ENCODE data around the gene TAS2R40.
"Not testable (repeated sequence)": the region's sequence is repeated elsewhere in the genome, so short reads cannot be mapped to it uniquely, and the experiment has no call there.

The TAS2R40 gene

DNA sequence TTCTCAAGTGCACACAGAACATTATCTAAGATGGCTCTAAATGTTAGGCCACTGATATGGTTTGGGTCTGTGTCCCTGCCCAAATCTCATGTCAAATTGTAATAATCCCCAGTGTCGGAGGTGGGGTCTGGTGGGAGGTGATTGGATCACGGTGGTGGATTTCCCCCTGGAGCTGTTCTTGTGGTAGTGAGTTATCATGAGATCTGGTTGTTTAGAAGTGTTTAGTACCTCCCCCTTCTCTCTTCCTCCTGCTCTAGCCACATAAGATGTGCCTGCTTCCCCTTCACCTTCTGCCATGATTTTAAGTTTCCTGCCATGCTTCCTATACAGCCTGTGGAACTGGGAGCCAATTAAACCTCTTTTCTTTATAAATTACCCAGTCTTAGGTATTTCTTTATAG is 30.2 kb downstream of the TAS2R40 start:
- no peak for DNase-seq (ENCODE audit: low spot score)

DNA sequence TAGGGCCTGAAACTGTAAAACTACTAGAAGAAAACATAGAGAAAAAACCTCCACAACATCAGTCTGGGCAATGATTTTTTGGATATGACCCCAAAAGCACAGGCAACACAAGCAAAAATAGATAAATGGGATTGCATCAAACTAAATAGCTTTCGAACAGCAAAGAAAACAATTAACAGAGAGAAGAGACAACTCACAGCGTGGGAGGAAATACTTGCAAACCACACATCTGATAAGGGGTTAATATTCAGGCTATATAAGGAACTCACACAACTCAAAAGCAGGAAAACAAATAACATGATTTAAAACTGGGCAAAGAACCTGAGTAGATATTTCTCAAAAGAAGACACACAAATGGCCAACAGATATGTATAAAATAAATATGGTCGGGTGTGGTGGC is 33.7 kb downstream of the TAS2R40 start:
- no peak for DNase-seq (ENCODE audit: low spot score)

DNA sequence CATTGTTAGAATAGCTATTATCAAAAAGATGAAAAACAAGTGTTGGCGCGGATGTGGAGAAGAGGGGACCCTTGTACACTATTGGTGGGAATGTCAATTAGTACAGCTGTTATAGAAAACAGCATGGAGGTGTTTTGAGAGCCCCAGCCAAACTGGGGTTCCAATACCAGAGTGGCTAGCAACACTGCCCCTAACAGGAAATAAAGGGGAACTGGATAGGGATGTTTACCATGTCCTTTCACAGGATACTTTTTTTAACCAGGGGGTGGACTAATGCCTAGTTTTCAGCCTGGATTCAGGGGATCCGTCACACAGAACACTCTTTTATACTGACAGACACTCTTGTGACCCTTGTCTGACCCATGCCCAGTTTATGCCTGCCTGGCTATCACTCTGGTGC is 34.5 kb downstream of the TAS2R40 start:
- no peak for DNase-seq (ENCODE audit: low spot score)

DNA sequence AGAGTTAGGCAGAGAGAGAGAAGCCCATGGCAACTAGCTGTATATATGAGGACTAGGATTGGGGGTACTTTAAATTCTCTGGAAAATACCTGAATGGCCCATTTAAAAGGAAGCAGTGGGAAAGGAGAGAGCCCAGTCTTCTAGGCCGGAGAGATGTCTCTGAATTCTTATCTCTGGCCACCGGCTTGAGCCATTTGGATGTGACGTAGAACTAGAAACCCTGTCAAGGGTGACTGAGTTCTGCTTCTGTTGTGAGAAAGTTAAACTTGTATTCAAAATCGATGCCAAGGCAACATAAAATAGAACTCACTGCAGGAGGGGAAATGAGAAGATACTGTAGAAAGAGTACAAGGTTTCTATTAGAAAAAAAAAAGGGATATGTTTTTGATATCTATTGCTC is 35.1 kb downstream of the TAS2R40 start:
- no peak for DNase-seq (ENCODE audit: low spot score)

DNA sequence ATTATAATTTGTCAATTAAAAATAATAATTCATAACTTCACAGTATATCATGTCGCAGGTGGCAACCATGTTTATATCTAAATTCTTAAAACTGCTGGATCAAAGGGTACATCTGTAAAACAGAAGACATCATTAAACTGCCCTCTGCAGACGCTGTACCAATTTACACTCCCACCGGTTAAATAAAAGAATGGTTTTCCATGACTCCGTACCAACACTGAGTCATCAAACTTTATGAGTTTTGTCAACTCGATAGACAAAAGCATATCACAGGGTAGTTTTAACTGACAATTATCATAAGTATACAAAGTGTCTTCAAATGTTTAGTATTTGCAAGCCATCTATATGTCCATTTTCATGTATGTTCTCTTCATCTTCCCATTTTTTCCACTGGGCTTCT is 35.7 kb downstream of the TAS2R40 start:
- no peak for DNase-seq (ENCODE audit: low spot score)

DNA sequence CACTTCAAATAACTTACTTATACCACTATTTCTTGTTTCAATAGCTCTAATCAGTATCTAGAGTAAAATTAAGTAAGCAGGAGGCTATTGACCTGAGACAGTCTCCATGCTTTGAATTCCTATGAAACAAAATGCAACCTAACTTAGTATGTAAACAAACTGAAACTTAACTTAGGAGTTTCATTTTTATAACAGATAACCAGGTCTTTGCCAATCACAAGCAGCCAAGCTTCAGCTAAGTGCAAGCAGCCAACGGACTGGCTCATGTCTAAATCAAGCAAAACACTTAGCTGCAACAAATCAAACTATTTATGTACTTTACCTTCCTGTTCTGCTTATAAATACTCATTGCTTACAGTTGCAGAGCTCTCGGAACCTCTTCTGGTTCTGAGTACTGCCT is 37.0 kb downstream of the TAS2R40 start:
- no peak for DNase-seq (ENCODE audit: low spot score)

DNA sequence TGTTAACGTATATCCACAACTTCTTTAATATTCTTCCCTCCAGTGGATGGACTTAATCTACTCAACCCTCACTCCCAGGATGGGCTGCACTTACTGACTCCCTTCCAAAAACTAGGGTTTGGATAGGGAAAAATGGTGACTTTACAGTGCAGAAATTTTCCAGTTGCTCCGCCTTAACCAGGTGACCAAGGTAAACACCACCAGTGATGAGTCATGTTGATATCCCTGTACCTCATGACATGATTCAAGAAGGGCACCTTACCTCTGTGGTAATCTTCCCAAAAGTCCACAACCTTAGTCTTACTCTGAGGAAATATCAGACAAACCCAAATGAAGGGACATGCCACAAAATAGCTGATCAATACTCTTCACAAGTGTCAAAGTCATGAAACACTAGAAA is 37.9 kb downstream of the TAS2R40 start:
- no peak for DNase-seq (ENCODE audit: low spot score)

DNA sequence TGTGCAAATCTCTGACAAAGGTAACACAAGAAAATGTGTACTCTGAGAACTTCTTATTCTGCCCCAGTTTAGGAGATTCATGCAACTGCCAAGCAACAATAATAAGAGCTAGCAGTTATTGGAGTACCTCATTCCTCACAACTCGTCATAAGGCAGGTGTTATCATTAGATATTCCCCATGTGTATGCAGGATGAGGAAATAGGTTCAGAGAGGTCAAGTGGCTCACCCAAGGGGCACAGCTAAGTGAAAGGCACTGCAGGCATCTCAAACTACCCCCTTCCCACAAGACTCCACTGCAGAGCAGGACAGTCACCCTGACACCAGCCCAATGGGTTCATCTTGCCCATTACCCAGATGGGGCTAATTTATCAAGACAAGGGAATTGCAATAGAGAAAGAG is 40.1 kb downstream of the TAS2R40 start:
- DNase-seq (ENCODE audit: low spot score), result no peak

DNA sequence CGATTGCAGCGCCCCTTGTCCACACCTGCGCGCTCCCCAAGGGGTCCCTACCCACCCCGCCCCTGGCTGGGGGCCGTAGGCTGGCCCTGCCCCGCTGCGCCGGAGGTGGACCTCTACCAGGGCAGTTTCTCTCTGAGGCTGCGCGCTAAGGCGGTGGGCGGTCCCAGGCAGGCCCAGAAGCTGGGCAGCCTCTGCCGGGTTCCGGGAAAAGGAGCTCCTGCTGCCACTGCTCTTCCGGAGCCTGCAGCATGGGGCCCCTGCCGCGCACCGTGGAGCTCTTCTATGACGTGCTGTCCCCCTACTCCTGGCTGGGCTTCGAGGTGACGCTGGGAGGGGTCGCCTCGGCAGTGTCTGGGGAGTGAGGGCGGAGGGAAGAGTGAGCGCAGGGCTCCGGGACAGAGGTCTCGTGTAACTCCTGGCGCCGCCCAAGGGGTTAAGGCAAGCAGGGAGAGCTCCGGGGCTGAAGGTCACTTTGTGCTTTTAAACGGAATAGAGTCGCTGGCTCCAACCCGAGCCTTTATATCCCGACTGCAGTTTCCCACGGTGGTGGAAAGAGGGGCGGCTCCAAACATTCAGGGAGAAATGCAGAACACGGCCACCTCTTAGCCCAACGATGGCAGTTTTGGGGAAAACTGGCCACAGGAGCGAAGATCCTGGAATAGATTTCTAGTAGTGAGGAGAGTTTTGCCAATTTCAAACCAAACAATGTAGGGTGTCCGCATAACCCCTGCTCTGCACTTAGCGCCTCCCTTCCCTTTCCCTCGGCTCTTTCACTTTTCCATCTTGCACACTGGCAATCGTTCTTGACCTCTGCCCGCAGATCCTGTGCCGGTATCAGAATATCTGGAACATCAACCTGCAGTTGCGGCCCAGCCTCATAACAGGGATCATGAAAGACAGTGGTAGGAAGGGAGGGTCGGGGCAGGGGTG is 41.7 kb downstream of the TAS2R40 start, which contains the start of gene GSTK1:
GSTK1 (plus strand) TSS at position 176 of the 930 bp plus-strand sequence; CDS start at position 249, 73 bp downstream.
- peak; percentile 89 for DNase-seq (ENCODE audit: low spot score)

DNA sequence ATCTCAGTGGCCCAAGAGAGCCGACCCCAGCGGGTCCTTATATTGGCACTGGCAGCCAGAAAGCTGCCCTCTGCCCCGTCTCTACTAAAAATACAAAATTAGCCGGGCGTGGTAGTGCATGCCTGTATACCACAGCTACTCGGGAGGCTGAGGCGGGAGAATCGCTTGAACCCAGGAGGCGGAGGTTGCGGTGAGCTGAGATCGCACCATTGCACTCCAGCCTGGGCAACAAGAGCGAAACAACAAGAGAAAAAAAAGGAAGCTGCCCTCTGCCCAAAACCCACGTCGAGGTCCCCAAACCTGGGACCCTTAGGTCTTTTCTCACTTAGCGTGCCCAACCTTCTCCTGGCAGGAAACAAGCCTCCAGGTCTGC is 42.3 kb downstream of the TAS2R40 start:
- DNase-seq (ENCODE audit: low spot score), result not testable (repeated sequence)

DNA sequence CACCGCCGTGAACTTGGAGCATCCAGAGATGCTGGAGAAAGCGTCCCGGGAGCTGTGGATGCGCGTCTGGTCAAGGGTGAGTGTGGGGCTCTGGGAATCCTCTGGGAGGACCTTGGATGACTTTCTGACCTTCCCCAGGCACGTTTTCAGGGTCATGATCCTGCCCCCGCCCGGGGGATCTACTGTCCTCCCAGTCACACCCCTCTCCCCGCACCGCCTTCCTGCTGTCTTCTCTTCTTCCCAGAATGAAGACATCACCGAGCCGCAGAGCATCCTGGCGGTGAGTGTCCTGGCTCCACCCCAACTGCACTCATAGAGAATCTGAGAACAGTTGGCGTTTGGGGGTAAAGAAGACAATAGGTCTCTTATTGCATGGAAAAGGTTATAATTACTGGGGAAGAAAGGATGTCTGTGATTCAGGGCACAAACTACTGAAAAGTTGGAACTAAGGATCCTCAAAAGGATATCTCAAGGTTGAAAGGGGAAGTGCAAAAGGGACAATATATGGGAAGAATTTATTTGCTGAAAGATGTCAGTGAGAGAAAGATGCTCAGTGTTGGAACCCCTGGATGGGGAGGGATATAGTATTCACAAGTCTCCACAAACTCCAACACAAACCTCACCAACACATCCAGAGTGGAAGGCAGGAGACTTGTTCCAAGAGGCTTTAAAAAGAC is 43.3 kb downstream of the TAS2R40 start:
- no peak for DNase-seq (ENCODE audit: low spot score)

DNA sequence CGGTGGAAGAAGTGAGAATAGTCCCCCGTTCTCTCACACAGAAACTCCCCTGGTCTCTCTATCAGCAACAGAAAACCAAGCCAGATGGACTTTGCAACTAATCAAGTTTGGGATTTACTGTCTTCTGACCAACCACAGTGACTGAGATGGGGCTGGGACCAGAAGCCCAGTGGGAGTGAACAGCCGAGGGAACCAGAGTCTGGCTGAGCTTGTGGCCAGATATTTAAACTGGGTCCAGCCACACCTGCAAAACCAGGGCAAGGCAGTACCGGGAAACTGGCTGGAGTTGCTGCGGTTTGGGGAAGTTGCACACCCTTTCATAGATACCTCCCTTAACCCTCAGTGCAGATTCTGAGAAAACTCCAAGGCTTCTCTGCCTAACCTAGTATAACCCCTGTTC is 47.4 kb downstream of the TAS2R40 start:
- no peak for DNase-seq (ENCODE audit: low spot score)

DNA sequence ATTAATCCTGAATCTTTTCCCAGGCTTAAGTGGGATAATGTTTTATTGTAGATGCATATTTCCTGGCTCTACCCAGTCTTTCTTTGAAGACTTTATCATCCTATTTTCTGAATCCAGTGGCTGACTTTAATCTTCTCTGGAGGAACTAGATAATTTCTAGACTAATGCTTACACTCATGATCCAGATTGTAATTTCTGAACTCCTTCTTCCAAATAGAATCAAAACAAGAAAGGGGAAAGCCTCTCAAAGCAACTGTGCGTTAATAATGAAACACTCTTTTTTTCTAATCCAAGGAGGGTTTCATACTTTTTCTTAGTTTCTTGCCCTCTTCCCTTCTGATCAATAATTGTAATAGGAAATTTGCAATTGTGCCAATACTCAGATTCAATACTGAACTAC is 49.4 kb downstream of the TAS2R40 start:
- no peak for DNase-seq (ENCODE audit: low spot score)
